ENCODE results near the gene TBL3. TPM values are rescaled to one million over a fixed set of nuclear protein-coding genes. Genes with fewer than 3 reads are reported as not detected.

The TBL3 gene
- total RNA-seq, 1 experiment from 2014 or later: 42.4 TPM

DNA sequence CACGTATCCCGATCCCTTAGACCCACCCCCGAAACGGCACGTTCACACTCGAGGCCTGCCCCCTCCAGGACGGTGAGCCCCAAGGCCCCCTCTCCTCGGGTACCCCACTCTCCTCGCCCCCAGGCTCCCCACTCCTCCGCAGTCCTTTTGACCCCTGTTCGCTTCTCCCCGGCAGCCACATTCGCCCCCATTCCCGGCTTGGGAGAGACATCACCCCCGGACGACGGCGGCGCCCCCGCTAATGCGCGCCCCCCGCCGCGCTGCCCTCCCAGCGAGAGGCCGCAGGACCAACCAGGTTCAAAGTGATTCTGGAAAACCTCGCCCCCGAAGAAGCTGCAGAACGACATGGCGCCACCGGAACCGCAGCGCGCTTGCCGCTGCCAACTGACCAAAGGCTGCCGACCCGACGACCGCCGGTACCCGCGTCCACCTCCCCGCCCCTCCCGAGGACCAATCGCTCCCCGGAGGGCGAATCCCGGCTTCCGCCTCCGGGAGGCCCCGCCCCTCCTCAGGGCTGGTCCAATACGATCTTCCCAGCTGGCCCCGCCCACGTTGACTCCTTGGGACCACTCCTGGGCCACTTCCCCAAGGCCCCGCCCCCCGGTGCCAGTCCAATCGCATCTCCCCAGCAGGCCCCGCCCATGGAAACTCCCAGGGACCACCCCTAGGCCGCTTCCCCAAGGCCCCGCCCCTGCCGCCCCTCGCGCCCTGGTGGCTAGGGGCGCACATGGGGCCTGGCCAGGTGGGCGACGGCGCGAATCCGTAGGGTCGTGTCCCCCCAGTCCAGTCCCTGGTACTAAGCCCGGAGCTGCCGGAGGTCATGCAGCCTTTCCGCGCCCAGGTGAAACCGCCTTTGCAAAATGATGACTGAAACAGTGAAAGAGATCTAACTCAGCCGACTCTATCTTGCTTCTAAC, 28.8 kb upstream of the TBL3 start, which contains the start of gene MSRB1:
TSS of gene MSRB1 (minus strand) at position 390 of the 917 bp plus-strand sequence. CDS start at position 347, 43 bp downstream.
- intact Hi-C loops (cut with micrococcal nuclease; ENCODE audit: unreplicated experiment): no loop called here
- BruUV-seq (replicated peaks): no TSS peak
- CTCF ChIA-PET: interaction anchor here (0.5 kb wide), 1 partner anchor 22 kb away, joined by 6 read pairs; the partner anchor contains the start of gene RPS2

DNA sequence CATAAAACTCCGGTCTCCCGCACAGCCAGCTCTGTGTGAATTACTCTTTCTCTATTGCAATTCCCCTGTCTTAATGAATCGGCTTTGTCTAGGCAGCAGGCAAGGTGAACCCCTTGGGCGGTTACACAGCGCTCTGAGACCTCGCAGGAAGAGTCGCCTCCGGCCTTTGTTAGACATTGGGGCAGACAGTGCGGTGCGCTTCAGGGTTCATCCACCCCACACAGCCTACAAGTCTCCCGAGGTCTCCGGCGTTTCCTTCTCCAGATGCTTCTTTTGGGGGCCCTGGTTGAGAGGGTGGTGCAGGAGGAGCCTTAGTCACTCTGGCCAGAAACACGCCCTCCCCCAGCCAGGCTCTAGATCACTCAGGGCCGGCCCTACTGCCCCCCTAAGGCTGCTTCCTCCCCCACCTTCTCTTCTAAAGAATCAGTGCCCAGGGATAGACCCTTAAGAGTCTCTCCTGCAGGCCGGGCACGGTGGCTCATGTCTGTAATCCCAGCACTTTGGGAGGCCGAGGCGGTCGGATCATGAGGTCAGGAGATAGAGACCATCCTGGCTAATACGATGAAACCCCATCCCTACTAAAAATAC, 27.1 kb upstream of the TBL3 start:
- no peak overlapping the region for H3K4me3 ChIP-seq (ENCODE audit: low read depth in 2 of 2, low read length in 2 of 2)
- in situ Hi-C loops (cut with HindIII; ENCODE audit: low pct_unique_long_range_greater_than_20kb, low sequenced_read_pairs): no loop called here
- DNase-seq (ENCODE audit: low read depth, low spot score) (no peak), ATAC-seq (no peak)
- no peaks in the 10 kb centered on the region for H3K9me3 ChIP-seq (ENCODE audit: control insufficient read depth, insufficient read depth, low read depth, low read length)
- no TSS peak for BruUV-seq (replicated peaks)
- ChIA-PET CTCF (no interaction called here), POLR2A (no interaction called here)
- no peaks in the 10 kb centered on the region for H3K27me3 ChIP-seq (ENCODE audit: control insufficient read depth, insufficient read depth, low read length)
- TF ChIP-seq, protein P1, sequence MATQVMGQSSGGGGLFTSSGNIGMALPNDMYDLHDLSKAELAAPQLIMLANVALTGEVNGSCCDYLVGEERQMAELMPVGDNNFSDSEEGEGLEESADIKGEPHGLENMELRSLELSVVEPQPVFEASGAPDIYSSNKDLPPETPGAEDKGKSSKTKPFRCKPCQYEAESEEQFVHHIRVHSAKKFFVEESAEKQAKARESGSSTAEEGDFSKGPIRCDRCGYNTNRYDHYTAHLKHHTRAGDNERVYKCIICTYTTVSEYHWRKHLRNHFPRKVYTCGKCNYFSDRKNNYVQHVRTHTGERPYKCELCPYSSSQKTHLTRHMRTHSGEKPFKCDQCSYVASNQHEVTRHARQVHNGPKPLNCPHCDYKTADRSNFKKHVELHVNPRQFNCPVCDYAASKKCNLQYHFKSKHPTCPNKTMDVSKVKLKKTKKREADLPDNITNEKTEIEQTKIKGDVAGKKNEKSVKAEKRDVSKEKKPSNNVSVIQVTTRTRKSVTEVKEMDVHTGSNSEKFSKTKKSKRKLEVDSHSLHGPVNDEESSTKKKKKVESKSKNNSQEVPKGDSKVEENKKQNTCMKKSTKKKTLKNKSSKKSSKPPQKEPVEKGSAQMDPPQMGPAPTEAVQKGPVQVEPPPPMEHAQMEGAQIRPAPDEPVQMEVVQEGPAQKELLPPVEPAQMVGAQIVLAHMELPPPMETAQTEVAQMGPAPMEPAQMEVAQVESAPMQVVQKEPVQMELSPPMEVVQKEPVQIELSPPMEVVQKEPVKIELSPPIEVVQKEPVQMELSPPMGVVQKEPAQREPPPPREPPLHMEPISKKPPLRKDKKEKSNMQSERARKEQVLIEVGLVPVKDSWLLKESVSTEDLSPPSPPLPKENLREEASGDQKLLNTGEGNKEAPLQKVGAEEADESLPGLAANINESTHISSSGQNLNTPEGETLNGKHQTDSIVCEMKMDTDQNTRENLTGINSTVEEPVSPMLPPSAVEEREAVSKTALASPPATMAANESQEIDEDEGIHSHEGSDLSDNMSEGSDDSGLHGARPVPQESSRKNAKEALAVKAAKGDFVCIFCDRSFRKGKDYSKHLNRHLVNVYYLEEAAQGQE (IDR thresholded peaks at IDR 0.05; ENCODE audit: insufficient read depth in 1 of 2, low read depth in 2 of 2, low read length in 1 of 2): no peak
- TF ChIP-seq TCF7L2 (IDR thresholded peaks at IDR 0.05; ENCODE audit: low read depth, low read length) (no peak), CTCF (IDR thresholded peaks at IDR 0.05) (no peak), SIN3A (IDR thresholded peaks at IDR 0.05; ENCODE audit: borderline replicate concordance, insufficient read depth, low read depth, low read length) (no peak), POLR2AphosphoS5 (IDR thresholded peaks at IDR 0.05; ENCODE audit: low read depth, low read length) (no peak)
- peaks cover 11% of the 10 kb centered on the region for H3K4me1 ChIP-seq (ENCODE audit: control insufficient read depth, insufficient read depth, low read length)
- no peaks in the 10 kb centered on the region; the same call in 1 of the 2 replicates for H3K36me3 ChIP-seq (ENCODE audit: control insufficient read depth, insufficient read depth, low read length)
- intact Hi-C loops (cut with micrococcal nuclease; ENCODE audit: unreplicated experiment): no loop called here
- H3K27ac ChIP-seq (ENCODE audit: low read length): no peak overlapping the region

More for the DNA sequence above, 28.8 kb upstream of the TBL3 start, which contains the start of gene MSRB1:
- ATAC-seq (peak; percentile 96), DNase-seq (ENCODE audit: low read depth, low spot score) (no peak)
- in situ Hi-C loops (cut with HindIII; ENCODE audit: low pct_unique_long_range_greater_than_20kb, low sequenced_read_pairs): no loop called here
- H3K9me3 ChIP-seq (ENCODE audit: control insufficient read depth, insufficient read depth, low read depth, low read length): no peaks in the 10 kb centered on the region
- H3K36me3 ChIP-seq (ENCODE audit: control insufficient read depth, insufficient read depth, low read length): no peaks in the 10 kb centered on the region; the same call in 1 of the 2 replicates
- TF ChIP-seq TCF7L2 (IDR thresholded peaks at IDR 0.05; ENCODE audit: low read depth, low read length) (peak; percentile 82), CTCF (IDR thresholded peaks at IDR 0.05) (no peak), SIN3A (IDR thresholded peaks at IDR 0.05; ENCODE audit: borderline replicate concordance, insufficient read depth, low read depth, low read length) (0 out of 2 replicates have a peak, but pooled peaks have one; percentile 43), POLR2AphosphoS5 (IDR thresholded peaks at IDR 0.05; ENCODE audit: low read depth, low read length) (peak; percentile 70; the same call in 1 of the 2 replicates)
- TF ChIP-seq, protein P1 (IDR thresholded peaks at IDR 0.05; ENCODE audit: insufficient read depth in 1 of 2, low read depth in 2 of 2, low read length in 1 of 2): no peak
- peaks cover 11% of the 10 kb centered on the region for H3K4me1 ChIP-seq (ENCODE audit: control insufficient read depth, insufficient read depth, low read length)
- H3K27ac ChIP-seq (ENCODE audit: low read length): peak within 1 kb of the TSS; percentile 82
- POLR2A ChIA-PET: interaction anchor here (0.6 kb wide), 1 partner anchor 332 kb away, joined by 5 read pairs; no protein-coding TSS in a partner anchor
- peak within 1 kb of the TSS; percentile 60 to 78 for H3K4me3 ChIP-seq (ENCODE audit: low read depth in 2 of 2, low read length in 2 of 2)
- H3K27me3 ChIP-seq (ENCODE audit: control insufficient read depth, insufficient read depth, low read length): no peaks in the 10 kb centered on the region
